Fibroblast of the conjunctiva (primary cell): ENCODE measurements around the gene MAVS.
"Not testable (repeated sequence)": the region's sequence is repeated elsewhere in the genome, so short reads cannot be mapped to it uniquely, and the experiment has no call there.

Source experiments
- DNase-seq: peaks from one replicate; pipeline ENCODE4 v3.0.0-alpha.2; 2010; ENCODE audit warnings: low read depth

Gene MAVS

GRCh38 chr20:3815703-3816315 lies 30.8 kb upstream of the MAVS start:
- DNase-seq, result no peak

GRCh38 chr20:3818155-3819151 lies 28.2 kb upstream of the MAVS start:
- peak; percentile 56 for DNase-seq

GRCh38 chr20:3819411-3820047 lies 27.1 kb upstream of the MAVS start:
- no peak for DNase-seq

GRCh38 chr20:3820048-3820900 lies 26.4 kb upstream of the MAVS start, which contains the start of gene AP5S1:
TSS of gene AP5S1 (plus strand) at chr20:3820547. CDS start at chr20:3822118, 1,571 bp downstream.
- peak; percentile 89 for DNase-seq

- no peak for DNase-seq
Measured at GRCh38 chr20:3820901-3821727, 25.5 kb upstream of the MAVS start.

- DNase-seq, result no peak
Measured at GRCh38 chr20:3821996-3822395, 24.6 kb upstream of the MAVS start.

GRCh38 chr20:3823881-3824280 lies 22.8 kb upstream of the MAVS start:
- DNase-seq, result no peak

GRCh38 chr20:3825526-3825925 lies 21.1 kb upstream of the MAVS start:
- no peak for DNase-seq

- DNase-seq, result no peak
Measured at GRCh38 chr20:3826420-3826819, 20.2 kb upstream of the MAVS start.

- no peak for DNase-seq
Measured at GRCh38 chr20:3828798-3829197, 17.8 kb upstream of the MAVS start.

- not testable (repeated sequence) for DNase-seq
Measured at GRCh38 chr20:3829891-3830290, 16.7 kb upstream of the MAVS start.

- DNase-seq, result no peak
Measured at GRCh38 chr20:3836132-3836531, 10.5 kb upstream of the MAVS start.

- DNase-seq, result no peak
Measured at GRCh38 chr20:3839328-3839727, 7.3 kb upstream of the MAVS start.

- DNase-seq, result not testable (repeated sequence)
Measured at GRCh38 chr20:3840201-3840600, 6.4 kb upstream of the MAVS start.

- no peak for DNase-seq
Measured at GRCh38 chr20:3842348-3842930, 4.2 kb upstream of the MAVS start.

GRCh38 chr20:3843490-3843889 lies 3.1 kb upstream of the MAVS start:
- DNase-seq, result peak; percentile 81

- not testable (repeated sequence) for DNase-seq
Measured at GRCh38 chr20:3843990-3844619, 2.5 kb upstream of the MAVS start.

GRCh38 chr20:3846378-3846739 lies 275 bp upstream of the MAVS start:
- no peak for DNase-seq

GRCh38 chr20:3847429-3847940 lies 851 bp downstream of the MAVS start:
- DNase-seq, result no peak

- no peak for DNase-seq
Measured at GRCh38 chr20:3848565-3848964, 1.9 kb downstream of the MAVS start.
